NCI-H2196 (cell line): ENCODE results near the gene C12orf57.

ENCODE experiments used
- DNase-seq: peaks from one replicate; lab custom pipeline; 2025; ENCODE audit not compliant: unreplicated experiment; lab: John Stamatoyannopoulos, UW

The C12orf57 gene

DNA sequence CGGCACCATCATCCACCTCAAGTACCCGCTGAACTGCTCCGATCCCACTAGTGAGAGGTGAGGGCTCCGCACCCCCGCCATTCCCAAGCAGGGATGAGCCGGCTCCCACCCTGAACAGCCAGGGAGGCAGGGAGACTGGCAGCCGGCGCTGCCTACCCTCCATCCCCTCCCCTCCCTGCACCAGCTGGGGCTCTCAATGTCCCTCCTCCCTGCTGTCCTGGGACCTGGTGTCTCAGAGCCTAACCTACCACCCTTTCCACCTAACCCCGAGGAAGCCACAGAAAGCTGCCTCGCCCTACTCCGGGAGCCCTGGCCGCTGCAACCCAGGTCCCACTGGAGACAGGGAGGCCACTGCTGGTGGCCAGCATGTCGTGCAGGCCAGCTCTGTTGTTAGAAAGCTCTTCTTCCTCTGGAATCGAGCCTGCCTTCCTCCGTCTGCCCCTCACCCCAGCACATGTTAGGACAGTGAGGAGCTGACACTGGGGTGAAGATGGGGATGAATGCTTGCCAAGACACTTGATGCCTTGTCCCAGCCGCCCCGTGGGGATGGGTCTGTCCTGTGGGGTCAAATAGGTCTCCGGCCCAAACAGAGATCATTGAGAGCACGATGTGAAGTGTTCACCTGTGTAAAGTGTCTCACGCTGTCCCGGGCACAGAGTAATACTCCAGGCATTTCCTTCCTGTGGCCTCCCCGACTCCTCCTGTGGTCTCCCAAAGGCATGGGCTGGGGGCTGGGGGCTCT, 8.5 kb downstream of the C12orf57 start:
- no peak for DNase-seq

DNA sequence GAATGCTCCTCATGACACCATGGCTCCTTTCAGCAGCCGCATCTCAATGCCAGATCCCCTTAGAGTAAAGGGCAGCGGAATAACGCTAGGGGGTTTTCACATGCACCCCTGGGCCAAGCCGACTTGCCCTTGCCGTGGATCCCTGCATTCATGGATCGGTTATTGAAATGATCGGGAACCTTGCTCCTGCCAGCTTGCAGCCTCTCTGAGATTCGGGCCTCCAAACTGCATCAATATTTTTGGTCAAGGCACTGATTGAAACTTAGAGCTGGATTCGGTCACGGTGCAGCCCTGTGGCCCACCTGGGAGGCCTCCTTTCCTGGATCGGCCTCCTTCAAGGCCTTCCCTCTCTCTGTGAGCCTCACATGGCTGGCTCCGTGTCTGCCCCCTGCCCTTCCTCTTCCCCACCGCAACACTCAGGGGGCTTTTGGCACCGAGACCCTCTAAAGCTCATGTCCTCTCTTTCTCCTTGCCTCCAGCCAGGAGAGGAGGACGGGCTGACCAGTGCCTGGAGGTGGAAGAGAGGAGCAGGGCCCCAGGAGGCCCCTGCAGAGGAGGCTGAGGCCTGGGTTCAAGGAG, 9.1 kb downstream of the C12orf57 start:
- no peak for DNase-seq

DNA sequence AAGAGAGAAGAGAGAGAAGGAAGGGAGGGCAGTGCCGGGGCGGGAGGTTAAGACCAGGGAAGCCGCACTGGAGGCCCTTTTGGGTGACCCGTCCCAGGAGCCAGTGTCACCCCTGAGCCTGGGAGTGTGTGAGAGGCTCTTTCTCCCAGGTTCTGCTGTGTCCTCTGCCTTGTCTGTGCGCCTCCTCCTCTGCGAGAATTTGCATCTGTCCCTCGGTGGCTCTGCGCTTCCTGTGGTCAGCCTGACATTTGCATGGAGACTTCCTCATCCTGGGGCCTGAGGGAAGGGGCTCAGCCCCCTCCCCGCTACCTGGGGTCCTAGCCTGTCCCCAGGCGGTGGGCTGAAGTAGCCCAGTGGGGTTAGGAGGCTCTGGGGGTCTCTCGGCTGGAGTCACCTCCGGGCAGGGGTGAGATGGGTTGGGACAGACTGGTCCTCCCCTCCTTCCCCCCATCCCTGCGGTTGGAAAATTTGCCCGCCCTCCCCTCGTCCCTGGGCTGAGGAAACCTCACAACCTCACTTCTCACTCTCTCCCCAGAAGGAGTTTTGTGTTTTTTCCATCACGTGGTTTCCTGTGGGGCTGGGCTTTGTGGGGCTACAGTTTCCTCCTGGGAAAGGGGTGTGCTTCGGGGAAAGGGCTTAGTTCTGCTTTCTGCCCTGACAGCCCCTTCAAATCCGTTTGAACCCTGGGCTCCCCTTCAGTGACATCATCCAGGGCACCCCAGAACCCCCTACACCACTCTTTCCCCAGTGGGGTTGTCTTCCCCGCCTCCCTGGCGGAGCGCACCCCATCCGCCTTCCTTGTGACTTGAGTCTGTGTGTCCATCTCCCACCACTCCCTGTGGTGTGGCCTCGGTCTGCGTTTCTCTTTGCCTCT, 9.9 kb downstream of the C12orf57 start:
- DNase-seq: no peak

DNA sequence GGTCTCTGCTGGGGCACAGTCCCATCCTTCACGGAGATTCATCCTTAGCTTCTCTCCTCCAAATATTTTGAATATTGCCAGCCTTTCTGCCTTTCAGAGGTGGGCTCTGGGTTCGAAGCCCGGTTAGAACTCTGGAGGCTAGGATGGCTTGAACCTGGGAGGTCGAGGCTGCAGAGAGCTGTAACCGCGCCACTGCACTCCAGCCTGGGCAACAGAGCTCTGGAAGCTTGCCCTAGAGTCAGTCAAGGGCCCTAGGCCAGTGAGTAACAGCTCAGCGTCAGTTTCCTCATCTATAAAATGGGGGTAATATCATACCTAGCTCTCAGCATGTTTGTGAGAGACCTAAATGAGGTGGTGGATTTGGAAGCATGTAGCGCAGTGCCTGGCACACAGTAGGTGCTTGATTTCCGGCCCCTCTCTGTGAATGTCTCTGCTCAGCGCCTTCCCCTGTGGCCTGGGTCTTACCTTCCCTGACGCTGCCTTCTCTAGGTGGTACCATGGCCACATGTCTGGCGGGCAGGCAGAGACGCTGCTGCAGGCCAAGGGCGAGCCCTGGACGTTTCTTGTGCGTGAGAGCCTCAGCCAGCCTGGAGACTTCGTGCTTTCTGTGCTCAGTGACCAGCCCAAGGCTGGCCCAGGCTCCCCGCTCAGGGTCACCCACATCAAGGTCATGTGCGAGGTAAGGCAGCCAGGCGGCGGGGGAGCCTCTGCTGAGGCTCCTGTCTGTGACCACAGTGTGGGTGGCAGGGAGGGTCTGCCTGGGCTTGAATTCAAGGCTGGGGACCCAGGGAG, 10.7 kb downstream of the C12orf57 start:
- no peak for DNase-seq

DNA sequence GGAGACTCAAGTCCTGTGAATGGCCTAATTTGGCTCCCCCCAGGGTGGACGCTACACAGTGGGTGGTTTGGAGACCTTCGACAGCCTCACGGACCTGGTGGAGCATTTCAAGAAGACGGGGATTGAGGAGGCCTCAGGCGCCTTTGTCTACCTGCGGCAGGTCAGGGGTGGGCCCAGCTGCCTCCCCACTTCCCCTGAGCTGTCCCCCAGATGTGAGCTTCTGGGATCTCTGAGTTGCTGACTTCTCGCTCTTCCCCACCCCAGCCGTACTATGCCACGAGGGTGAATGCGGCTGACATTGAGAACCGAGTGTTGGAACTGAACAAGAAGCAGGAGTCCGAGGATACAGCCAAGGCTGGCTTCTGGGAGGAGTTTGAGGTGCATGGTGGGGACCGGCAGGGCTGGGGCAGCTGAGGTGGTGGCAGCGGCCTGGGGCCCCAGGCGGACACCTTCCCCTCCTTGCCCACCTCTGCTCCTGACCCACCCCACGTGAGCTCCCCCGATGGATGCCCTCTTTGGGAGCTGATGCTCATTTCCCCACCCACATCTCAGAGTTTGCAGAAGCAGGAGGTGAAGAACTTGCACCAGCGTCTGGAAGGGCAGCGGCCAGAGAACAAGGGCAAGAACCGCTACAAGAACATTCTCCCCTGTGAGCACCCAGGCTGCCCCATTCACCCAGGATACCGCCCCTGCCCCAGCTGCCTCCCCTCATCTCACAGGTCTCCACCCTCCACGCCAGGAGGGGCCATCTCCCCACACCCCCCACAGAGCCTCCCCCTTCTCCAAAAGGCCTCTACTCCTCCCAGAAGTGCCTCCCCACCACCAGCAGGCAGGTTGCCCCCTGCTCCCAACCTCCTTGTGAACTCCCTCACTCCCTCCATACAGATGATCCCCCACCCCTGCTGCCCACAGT, 11.5 kb downstream of the C12orf57 start:
- no peak for DNase-seq

DNA sequence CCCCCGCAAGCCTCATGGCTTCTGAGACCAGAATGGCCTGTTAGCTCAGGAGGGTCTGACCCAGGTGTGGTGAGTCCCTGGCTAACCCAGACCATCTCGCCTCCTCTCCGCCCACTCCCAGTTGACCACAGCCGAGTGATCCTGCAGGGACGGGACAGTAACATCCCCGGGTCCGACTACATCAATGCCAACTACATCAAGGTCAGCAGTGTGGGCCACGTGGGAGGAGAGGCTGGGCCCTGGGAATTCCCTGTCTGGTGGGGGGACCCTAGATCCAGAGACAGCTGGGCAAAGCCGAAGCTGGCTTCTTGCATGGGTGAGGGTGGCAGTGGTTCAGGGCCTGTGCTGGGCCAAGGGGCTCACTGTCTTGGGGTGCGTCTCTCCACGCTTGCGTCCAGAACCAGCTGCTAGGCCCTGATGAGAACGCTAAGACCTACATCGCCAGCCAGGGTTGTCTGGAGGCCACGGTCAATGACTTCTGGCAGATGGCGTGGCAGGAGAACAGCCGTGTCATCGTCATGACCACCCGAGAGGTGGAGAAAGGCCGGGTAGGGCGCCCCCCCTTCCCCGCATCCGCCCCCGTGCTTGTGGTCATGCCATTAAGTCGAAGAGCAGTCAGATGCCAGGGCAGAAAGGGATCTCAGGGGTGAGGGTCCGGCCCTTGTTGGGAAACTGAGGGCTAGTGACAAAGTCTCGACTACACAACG, 12.4 kb downstream of the C12orf57 start:
- no peak for DNase-seq

DNA sequence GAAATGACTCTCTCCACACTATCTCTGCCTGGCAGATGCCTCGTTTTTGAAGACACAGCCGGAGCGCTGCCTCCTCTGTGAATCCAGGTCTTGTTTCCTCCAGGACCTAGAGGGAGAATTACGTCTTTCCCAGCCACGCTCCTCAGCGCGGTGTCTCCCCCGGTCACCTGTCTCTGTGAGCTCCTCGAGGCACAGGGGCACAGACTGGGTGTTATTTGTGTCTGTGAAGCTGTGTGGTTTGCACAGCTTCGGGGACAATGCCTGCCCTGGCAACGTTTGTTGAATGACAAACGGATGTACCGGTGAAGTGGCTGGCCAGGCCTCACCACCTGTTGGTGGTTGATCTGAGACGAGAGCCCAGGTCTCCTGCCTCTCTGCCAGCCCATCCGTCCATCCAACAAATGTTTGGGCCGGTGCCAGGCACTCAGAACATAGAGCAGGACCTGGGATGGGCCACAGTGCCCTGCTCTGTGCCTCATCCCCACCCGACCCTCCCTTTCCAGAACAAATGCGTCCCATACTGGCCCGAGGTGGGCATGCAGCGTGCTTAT, 13.4 kb downstream of the C12orf57 start:
- no peak for DNase-seq

DNA sequence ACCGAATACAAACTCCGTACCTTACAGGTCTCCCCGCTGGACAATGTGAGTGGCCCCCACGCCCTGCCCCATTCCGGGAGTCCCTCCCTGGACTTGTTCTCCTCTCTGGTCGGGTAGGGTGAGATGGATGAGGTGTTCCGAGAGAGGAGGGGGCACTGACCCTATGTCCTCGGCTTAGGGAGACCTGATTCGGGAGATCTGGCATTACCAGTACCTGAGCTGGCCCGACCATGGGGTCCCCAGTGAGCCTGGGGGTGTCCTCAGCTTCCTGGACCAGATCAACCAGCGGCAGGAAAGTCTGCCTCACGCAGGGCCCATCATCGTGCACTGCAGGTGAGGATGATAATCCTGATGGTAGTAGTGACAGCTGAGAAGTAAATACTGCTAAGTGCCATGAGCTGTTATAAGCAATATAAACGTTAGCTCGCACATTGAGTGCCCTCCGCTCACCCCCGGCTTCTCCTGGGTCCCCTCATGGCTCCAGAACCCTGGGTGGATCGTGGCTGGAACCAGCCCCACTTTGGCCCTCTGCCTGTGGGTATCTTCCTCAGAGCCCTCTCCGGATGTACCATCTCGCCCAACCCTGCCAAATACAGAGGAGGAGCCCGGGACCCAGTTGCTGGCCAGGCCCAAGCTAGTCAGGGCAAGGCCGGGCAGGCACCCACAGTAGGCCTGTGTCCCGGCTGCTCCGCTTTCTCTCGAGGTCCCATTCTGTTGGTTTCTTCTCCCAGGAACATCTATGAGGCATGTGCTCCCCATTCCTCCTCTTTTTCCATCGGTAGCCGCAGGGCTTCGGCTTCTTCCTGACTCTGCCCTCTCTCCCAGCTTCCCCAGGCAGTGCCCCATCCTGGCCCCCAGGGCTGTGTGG, 14.2 kb downstream of the C12orf57 start:
- DNase-seq: no peak

DNA sequence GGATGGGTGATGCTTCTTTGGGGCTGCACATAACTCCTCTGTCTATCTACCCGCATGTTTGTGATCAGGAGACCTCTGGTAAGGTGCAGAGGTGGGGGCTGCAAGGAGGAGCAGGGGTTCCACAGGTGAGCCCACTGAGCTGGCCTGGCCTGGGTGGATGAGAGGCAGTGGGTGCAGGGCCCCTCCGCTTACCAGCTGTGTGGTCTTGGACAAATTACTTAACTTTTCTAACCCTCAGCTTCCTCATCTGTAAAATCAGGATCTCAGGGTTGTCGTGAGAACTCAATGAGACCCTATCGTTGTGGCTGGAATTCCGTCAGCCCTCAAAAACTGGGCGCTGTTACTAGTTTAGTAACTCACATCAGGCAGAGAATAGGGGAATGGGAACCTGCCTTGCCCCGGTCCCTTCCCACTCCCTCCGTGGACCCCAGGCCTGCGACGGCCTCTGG, 14.8 kb downstream of the C12orf57 start:
- no peak for DNase-seq

DNA sequence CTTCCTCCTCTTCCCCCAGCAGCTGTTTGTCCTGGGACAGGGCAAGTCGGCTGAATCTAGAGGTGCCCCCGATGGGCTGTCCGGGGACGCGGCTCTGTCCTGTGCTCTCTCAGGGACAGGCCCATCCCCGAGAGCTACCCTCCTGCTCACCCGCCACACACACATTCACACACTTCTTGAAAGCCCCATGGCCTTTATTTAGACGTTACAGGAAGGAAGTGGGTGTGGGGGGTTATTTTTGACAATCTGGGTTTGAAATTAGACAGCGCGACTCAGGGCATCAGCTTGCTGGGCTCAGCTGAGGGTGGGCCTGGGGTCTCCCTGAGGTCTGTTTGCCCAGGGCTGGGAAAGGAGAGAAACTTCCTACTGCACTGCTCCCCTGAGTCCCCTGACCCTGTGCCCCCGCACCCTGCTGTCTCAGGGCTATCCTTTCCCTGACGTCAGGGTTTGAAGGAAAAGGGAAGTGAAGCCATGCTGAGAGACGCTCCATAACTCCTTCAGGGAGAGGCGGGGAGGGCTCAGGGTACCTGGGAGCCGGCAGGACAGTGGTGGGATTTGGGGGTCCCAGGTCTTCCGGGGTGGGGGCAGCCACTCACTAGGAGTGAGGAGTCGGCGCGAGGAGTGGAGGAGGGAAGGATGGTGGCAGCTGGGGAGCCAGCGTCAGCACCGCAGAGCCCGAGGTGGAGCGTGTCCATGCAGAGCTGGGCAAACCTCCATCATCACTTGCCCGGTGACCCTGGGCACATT, 15.4 kb downstream of the C12orf57 start:
- no peak for DNase-seq

DNA sequence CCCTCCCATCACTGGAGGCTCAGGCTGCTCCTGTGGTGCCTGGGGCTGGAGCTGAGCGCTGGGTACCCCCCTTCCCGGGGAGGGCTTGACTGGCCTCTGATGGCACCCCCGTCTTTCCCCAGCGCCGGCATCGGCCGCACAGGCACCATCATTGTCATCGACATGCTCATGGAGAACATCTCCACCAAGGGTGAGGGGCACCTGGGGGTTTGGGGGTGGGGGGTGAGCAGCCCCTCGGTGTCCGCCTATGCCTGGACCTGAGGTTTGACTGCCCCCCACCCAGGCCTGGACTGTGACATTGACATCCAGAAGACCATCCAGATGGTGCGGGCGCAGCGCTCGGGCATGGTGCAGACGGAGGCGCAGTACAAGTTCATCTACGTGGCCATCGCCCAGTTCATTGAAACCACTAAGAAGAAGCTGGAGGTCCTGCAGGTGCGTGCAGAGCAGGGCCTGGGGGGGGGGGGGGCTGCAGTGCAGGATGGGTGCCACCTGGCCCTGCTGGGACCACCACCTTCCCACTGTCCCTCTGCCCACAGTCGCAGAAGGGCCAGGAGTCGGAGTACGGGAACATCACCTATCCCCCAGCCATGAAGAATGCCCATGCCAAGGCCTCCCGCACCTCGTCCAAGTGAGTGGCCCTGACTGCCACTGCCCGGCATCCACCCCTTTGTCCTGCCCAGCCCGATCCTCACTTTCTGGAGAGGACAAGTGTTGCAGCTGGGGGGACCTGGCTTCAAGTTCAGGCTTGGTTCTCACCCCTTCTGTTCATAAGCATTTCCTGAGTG, 16.2 kb downstream of the C12orf57 start:
- DNase-seq: no peak

DNA sequence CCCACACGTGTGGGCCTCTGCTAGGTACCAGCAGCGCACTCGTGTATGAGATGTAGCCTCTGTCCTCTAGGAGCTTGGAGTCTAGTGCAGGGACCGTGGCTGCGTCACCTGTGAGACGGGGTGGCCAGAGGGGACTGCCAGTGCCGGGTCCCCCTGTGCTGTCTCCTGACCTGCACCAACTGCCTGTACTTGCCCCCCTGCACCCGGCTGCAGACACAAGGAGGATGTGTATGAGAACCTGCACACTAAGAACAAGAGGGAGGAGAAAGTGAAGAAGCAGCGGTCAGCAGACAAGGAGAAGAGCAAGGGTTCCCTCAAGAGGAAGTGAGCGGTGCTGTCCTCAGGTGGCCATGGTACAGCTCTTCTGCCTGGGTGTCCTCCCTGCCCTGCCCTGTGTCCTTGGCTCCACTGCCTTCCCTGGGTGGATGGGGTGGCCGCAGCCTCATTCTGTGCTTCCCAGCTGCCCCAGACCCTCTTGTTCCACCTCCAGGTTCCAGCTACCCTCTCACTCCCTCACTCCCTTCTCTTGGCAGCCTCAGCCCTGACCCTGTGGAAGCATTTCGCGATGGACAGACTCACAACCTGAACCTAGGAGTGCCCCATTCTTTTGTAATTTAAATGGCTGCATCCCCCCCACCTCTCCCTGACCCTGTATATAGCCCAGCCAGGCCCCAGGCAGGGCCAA, 16.9 kb downstream of the C12orf57 start:
- DNase-seq: peak; percentile 2

DNA sequence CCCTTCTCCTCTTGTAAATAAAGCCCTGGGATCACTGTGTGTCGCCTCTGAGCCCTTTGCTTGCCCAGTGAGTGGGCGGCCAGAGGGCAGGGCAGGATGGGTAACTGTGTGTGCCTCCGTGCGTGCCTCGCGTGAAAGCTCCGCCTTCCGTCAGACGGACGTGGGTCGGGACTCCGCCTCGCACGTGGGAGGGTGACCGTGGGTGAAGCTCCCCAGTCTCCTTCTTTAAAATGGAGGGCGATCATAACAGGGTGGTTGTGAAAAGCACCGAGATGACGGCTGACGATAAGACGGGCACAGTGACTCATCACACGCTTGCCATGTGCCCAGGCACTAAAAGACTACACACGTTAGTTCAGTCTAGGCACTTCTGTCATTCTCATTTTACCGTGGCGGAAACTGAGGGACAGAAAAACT, 17.5 kb downstream of the C12orf57 start:
- peak; percentile 38 for DNase-seq

DNA sequence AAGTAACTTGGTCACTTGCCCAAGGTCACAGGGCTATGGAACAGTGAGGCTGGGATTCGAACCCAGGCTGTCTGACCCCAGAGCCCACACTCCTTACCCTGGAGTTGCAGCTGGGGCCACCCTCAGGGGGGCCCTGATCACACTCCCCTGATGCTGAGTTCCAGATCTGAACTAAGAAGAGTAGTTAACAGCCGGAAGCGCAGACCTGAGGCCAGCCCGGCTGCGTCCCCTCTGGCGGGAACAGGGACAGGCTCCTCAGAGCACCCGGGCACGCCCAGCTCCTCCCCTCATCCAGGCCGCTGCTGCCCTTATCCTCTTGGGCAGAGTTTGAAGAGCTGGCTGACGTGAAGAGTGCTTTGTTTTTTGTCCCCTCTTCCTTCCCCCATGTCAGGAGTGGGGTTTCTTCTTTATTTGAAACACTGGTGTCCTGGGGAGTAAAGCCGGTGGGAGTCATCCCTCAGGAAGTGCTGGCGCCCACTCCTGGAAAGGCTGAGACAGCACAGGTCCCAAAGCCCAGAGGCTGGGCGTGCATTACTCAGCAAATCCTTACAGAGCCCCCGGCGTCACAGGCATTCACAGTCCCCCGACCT, 18.0 kb downstream of the C12orf57 start:
- peak; percentile 68 for DNase-seq

DNA sequence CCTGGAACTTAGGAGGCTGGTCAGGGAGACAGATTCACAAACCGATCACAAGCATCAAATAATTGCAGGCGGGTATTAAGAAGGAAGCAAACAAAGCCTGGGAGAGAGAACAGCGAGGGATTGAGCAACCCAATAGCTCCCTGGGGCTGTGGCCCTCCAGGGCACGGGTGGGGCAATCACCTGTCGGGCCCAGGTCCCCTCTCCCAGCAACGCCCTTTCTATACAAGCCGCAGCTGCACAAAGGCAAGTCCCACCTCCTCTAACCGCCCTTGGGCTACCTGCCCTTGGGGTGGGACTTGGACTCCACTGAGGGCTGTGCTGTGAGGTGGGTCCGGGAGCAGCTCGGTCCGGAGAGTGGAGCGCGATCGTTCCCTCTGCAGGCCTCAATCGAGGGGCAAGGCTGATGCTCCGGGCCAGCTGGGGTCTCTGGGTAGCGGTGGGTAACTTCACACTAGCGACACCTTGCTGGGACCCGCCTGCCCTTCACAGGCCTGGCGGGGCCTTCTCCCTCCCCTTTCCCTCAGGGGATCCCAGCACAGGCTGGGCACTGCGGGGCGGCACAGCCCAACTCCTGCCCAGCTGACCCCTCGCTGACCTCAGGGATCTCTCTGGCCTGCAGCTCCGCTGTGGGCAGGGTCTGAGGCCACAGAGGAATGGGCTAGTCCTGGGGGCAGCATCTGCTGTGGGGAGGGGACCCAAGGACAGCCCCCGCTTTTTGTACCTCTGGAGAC, 18.6 kb downstream of the C12orf57 start:
- peak; percentile 61 for DNase-seq
